ENCODE results near the gene COL5A1.

- TF ChIP-seq POLR2AphosphoS5 (IDR thresholded peaks at IDR 0.05; ENCODE audit: borderline replicate concordance, low read depth, low read length) (no peak), EZH2 (IDR thresholded peaks at IDR 0.05) (no peak), FOXP2 (optimal IDR thresholded peaks at IDR 0.05; ENCODE audit: control extremely low read depth, extremely low read length, insufficient read depth) (no peak)
Measured at GRCh38 chr9:134768709-134769351, 127.2 kb downstream of the COL5A1 start.

Measured in SK-N-MC (cell line).